NOMO-1 treated with dmso at 0.1 percent for 144 hours (cell line): Measurements from ENCODE around the gene CDH4.

Experiments
- DNase-seq: peaks from one replicate; lab custom pipeline; 2025; ENCODE audit not compliant: unreplicated experiment; lab: John Stamatoyannopoulos, UW

The CDH4 gene

GRCh38 chr20:61435184-61435822 is 183.2 kb downstream of the CDH4 start:
- DNase-seq: no peak

- no peak for DNase-seq
These were observed 183.8 kb downstream of the CDH4 start for GRCh38 chr20:61435823-61436220.

GRCh38 chr20:61436283-61436666 is 184.2 kb downstream of the CDH4 start:
- no peak for DNase-seq

- DNase-seq: no peak
These were observed 184.7 kb downstream of the CDH4 start for GRCh38 chr20:61436667-61437279.

- DNase-seq: no peak
These were observed 185.5 kb downstream of the CDH4 start for GRCh38 chr20:61437280-61438206.

GRCh38 chr20:61438285-61438684 is 186.2 kb downstream of the CDH4 start:
- no peak for DNase-seq

- no peak for DNase-seq
These were observed 187.2 kb downstream of the CDH4 start for GRCh38 chr20:61439251-61439650.

GRCh38 chr20:61440548-61441055 is 188.5 kb downstream of the CDH4 start:
- no peak for DNase-seq

GRCh38 chr20:61441537-61441936 is 189.5 kb downstream of the CDH4 start:
- no peak for DNase-seq

- DNase-seq: no peak
These were observed 190.1 kb downstream of the CDH4 start for GRCh38 chr20:61442075-61442670.

GRCh38 chr20:61442718-61443117 is 190.7 kb downstream of the CDH4 start:
- DNase-seq: no peak

- no peak for DNase-seq
These were observed 191.5 kb downstream of the CDH4 start for GRCh38 chr20:61443443-61444126.

GRCh38 chr20:61444637-61445036 is 192.6 kb downstream of the CDH4 start:
- DNase-seq: no peak

GRCh38 chr20:61445138-61445537 is 193.1 kb downstream of the CDH4 start:
- no peak for DNase-seq

- DNase-seq: no peak
These were observed 193.7 kb downstream of the CDH4 start for GRCh38 chr20:61445741-61446140.

GRCh38 chr20:61447952-61448351 is 195.9 kb downstream of the CDH4 start:
- DNase-seq: no peak

- DNase-seq: no peak
These were observed 196.3 kb downstream of the CDH4 start for GRCh38 chr20:61448386-61448785.

- no peak for DNase-seq
These were observed 197.1 kb downstream of the CDH4 start for GRCh38 chr20:61449057-61449609.

- no peak for DNase-seq
These were observed 197.9 kb downstream of the CDH4 start for GRCh38 chr20:61449916-61450315.

GRCh38 chr20:61450549-61450948 is 198.5 kb downstream of the CDH4 start:
- DNase-seq: no peak
